Activated naive CD4-positive, alpha-beta T cell treated with anti-CD3 and anti-CD28 coated beads, Interleukin-2, amount 50 U/mL, for 16 hours (primary cell): ENCODE measurements around the gene KAZN.

Experiments
- DNase-seq: peaks from one replicate; pipeline ENCODE4 v3.0.0-alpha.2; 2020

Gene KAZN

DNA sequence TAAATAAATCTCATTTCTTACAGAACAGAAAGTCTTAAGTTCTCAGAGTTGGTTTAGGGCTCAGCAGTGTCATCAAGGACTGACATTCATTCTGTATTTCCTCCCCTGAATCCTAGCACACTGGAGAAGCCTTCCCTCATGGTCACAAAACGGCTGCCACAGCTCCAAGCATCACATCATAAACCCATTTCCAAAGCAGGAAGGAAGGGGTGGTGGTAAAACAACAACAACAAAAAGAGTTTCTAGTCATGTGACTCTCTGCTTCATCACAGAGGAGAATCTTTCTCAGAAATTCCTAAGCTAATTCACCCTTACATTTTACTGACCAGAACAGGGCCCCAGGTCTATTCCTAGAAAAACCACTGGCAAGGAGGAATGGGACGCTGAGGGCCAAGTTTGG, 210.3 kb downstream of the KAZN start:
- DNase-seq = no peak

DNA sequence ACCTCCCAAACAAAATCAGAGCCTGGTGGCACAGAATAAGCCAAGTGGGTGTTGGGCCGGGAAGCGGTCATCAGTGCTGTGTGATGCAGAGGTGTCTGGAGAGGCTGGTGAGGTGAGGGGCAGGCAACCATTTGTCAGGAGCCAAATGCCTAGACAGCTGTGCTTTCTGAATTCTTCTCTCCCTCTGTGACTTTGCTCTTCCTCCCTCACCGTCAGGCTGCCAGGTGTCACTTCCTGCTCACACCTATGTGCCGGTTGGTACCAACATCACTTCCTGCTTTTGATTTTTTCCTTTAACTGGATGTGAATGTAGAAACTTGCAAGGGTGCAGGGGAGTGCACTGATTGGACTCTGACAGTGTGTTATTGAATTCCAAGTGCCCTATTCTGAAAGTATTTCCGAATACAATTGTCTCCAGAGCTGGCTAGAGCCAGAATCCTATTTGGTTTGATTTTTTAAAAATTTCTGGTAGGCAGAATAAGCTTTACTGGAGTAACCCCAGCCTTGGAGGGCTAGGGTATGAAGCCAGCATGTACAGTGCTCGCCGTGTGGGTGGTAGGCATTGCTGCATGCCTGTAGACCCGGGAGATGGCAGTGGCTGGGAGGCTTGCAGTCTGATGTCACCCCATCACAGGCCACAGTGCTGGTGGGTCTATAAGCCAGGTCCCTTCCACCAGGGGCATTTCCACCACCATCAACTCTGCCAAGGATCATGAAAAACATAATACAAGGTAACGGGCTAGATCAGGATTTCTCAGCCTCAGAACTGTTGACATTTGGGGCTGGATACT, 210.9 kb downstream of the KAZN start:
- DNase-seq = no peak

DNA sequence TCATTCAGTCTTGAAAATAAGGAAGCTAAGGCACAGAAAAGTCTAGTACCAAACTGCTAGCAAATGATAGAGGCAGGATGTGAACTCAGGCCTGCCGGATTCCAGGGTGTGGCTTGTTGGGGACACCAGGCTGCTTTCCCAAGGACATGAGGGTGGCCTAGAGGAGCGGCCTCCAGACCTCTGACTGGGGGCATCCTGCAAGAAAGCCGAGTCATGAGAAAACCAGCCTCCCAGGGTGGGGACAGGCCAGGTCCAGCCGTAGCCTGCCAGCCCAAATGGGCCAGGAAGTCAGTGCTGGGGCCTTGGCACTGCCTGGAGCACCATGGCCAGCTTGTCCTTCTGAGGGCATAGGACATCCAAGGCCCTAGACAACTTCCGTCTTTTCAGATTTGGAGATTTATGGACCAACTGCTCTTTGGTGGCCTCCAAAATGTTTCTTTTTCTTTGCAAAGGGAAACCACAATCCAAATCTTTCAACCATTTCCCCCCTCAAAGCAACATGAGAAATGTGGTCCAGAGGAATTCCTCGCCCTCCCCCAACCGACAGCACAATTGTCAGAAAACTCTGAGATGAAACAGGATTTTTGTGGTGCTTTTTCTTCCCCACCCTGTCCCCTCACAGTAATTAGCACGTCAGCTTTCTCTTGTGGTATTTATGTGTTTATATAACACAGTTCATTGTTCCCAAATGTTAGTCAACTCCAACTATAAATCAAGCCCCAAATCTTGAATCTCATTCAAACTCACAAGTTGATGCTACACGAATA, 212.3 kb downstream of the KAZN start:
- no peak for DNase-seq

DNA sequence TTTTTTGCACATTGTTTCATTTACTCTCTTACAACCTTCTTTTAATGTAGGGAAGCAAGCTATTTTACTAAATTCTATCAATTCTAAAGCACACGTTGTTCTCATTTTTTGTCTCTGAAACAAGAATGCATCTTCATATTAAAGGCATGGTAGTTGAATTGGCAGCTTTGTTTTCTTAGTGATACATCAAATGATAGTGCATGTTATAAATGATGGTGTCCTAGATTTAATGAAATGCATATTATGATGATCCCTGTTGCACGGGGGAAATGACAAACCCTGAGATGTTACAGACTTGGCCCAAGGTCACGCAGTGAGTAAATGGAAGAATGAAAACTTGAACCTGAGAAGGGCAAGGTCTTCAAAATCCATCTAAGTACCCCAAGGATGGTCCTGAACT, 213.1 kb downstream of the KAZN start:
- DNase-seq = no peak

DNA sequence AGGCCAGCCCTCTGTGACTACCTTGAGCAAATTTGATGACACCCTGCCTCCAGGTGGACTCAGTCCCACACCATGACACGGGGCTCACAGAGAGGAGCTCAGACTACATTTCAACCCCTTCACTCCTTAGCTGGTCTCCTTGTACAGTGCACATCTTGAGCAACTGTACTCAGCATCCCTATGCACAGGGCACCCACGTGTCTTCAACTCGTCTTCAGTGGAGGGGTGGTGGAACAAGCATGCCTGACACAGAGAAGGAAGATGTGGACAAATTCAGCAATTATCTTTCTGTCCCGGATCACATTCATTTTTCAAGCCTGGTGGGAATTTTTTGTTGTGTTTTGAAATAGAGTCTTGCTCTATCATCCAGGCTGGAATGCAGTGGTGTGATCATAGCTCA, 213.7 kb downstream of the KAZN start:
- DNase-seq = no peak

DNA sequence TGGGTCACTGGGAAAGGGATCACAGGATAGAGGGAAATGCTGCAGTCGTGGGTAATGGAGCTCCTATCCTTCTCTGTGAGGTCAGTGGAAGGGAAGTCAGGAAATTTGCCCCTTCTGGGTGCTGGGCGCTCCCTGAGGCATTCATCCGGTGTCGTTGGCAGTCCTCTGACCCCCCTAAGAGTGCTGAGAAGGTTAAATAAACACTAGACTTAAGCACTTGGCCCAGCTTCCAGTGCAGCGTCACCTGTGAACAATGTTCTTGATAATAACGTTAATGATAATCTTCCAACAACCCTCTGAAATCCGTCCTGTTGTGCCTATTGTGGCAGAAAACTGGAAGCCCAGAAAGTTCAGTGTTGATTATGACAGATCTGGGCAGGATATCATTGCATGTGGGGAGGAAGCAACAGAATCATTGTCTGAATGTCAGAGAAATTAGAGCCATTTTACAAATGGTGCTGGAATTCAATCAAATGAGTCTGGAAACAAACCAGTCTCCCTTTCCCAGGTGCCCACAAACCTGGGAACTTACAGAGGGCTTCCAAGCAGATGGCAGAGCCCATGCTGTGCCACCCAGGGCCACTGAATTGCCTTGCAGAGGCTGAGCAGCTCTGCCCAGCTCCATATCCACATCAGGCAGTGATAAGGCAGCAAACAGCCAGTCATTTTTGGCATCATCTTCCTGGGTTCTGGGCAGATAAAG, 216.8 kb downstream of the KAZN start:
- DNase-seq = no peak

DNA sequence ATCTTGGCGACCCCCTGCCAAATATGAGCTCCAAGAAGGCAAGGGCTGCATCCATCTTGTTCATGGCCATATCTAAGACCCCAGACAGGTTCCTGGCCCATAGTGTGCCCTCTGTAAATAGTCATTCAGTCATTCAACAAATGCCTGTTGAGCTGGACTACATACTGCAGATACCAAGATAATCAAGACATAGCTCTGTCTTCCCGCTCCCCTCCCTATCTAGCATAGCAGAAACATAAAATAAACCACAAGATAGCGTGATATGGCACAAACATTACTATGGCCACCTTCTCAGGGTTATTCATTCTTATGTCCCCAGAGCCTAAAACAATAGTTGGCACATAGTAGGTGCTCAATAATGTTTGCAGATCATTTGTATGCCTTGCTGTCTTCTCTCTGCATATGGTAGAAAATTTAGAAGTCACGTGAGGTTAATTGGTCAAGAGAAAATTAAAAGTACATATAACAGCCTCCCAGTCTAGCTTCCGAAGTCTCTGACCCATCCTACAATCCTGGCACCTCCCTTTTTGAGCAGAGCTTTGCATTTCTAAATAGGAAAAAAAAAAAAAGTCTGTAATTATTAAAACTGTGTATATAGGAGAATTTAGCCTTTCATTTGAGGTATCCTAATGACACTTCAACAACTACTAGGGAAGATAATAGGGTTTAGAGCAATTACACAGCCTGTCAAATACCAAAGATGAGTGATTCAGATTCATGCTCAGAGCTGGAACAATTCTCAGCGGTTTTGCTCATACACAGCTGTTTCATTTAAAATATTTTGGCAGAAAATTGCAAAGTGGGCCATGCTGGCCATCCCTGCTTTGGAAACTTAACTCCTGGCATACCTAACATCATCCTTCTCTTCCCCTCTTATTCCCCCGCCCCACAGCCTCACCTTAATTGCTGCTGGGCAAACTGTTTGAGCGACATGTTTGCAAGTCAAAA, 219.0 kb downstream of the KAZN start:
- DNase-seq = no peak

DNA sequence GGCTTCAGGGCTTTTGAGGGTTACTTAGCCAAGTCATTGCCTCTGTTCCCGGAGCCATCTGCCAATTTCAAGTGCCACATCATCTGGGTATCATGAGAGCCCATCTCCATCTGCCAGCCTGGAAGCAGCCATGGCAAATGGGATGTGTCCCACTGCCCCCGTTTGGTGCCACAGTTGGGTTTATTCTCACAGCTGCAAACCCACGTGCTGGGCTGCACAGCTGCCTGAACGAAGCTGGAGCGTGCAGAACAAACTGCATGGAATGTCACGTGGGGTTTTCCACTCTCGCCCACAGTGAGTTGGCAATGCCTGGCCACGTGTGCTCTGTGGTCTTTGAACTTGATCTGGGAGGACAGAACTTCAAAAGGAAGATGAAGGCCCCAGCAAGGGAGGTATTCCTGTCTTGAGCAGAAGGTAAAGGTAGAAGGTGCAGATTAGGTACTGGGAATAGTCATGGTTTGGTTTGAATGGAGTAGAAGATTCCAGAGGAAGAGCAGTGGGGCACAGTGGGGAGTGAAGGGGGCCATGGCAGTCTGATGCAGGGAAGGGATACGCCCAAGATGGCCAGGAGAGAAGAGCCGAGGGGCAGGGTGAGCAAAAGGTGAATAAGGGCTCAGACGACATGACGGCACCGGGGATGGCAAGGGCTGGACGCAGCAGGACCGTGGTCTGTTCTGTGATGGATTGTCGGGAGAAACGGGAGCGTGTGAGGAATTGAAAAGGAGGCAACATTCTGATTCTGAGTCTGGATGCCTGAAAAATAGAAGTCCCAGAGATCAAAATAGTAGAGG, 222.0 kb downstream of the KAZN start:
- no peak for DNase-seq

DNA sequence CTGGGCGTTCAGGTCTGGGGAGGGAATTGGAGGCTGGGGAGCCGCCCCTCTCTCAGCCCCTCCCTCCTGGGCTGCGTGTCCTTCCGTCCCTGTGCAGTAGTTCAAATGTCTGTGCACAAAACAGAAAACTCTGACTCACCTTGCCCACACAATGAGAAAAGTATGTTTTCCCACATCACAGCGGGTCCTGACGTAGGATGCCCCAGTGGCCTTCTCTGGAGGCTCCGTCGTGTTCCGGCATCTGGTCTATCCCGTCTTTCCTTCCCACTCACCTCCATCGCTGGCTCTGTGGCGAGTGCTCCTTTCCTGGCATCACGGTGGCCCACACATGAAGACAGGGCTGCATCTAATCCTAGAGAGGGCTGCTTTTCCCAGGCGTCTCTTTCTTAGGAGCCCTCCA, 224.0 kb downstream of the KAZN start:
- no peak for DNase-seq

DNA sequence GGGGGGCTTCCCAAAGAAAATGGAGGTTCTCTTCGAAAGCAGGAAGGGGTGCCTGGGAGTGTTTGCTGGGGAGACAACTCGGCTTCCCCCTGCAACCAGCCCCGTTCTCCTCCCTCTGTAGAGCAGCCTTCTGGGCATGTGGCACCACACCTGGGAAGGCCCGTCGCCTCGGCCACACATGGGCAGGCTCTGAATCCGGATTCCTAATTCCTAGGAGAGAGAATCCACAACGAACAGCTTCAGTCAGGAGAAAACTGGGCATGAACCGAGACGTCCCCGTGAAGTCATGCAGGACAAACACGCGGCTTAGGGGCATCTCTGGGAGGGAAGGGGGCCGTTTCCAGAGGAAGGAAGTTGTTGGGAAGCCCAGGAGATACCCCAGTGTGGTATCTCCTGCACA, 224.5 kb downstream of the KAZN start:
- DNase-seq = no peak

DNA sequence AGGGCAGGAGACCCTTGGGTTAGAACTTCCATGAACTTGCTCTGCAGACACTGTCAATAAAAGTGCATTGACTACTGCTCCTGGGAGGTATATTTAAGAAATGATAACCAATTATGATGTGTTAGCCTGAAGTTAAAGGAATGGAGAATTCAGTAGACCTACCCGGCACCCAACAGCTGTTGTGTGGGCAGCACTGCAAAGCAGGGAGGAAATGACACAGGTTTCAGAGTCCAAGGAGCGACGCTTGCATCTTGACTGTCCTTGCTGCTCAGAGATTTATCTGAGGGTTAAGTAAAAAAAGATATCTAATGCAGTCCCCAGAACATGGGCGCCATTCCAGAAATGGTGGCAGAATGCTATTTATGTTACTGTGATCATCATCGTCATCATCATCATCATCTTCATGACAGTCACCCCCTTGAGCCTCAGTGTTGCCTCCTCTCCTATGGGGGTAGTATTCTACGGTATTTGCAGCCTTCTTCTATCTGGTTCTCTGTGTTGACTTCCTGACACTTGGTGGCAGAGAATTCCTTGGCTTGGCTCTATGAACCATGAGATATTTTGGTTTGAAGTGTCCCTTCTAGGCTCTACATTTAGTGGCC, 225.9 kb downstream of the KAZN start:
- DNase-seq = no peak

DNA sequence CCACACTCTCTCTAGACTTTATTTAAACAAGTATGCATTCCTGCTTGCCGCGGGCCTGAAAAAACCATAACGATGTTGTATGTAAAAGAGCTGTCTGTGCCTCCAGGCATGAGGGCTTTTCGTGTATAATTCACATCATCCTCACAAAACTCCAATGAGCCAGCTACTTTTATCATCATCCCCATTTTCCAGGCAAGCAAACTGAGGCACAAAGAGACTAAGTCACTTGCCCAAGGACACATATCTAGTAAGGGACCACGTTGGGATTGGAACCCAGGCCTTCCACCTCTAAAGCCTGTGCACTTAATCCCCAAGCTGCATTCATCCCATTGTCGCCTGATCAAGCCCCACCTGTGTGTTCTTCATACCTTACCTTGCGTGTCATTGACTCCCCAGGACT, 226.9 kb downstream of the KAZN start:
- no peak for DNase-seq

DNA sequence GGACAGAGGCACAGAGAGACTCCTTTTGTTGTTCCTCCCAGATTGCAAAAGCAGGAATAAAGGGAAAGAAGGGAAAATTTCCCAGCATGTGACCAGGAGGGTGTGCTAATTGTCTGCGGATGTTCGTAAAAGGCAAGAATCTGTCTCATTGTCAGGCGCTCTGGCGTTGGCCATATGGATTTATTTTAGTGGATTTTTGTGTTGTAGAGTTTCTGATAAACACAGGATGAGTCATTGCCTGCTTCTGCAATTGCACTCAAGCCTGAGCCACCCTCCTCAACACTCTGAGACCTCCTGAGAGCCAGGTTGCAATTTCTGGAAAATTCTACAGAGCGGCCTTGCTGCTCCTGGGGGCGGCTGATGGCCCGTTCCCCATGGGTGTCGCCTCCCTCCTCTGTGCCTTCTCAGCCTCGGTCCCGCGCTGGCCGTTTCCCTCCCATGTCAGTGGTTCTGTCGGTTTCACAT, 227.7 kb downstream of the KAZN start:
- no peak for DNase-seq

DNA sequence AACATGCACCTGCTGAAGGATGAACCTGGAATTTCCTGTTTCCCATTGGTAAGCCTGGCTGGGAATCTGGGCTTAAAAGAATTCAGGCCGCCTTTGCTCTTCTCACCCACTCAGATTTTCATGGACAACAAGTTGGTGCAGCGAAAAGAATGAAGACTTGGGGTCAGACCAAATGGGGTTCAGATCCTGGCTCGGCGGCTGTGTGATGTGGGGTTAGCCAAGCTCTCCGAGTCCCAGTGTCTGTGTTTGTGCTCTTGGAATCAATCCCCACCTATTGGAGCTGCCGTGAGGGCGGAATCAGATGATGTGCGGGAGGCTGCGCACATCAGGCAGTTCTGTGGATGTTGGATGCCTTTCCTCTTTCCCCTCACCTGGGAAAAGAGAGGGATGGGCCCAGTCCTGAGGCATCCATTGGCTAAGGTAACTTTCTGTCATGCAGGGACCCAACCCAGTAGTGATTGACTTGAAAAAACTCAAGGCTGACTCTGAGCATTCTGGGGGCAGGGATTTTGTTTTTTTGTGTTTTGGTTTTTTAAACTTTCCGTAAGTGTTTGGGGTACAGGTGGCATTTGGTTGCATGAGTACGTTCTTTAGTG, 228.3 kb downstream of the KAZN start:
- no peak for DNase-seq

DNA sequence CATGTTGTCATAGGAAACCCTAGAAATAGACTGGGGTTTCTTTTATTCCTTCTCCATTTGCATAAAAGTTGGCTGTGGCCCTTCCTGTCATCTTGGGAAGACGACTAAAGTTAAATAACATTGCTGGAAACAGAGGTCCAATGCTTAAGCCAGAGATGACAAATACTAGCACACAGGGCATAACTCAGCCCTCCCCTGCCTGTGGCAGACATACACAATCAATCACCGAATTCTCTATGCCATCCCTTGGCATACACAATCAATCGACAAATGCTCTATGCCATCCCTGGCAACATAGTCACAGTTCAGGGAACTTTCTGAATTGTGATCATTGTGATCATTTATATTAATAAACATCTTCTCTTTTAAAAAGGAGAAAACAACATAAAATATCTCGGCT, 229.4 kb downstream of the KAZN start:
- no peak for DNase-seq

DNA sequence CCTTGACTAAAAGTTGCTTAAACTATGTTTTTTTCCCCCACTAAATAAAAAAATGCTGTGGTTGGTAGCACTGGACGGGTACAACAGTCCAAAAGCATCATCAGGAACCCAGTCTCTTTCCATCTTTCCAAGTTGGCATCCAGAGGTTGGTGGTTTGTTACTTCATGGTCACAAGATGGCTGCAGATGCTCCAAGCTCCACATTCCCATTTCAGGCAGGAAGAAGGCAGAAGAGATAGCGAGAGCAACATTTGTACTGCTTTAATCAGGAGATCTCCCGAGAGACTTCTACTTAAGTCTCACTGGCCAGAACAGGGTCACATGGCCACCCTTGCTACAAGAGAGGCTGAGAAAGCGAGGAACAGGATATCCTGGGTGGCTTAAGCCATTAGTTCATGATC, 230.2 kb downstream of the KAZN start:
- no peak for DNase-seq

DNA sequence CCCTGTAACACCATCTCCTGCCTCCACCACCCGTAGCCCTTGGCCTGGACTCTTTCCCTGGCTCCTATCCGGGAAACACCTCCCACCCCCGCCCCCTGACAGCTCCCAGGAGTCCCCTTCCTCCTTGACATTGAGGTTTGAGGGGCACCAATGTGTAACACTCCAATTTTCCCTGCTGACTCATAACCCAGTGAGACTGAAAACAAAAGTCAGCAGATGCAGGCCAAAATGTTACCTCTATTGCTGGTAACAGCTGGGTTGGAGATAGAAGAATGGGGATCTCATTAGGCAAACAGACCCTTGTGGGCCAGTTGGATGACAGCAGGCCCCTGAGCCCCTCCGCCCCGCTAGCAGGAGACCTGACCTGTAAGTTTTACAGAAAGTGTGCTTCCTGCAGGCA, 237.2 kb downstream of the KAZN start:
- DNase-seq = no peak

DNA sequence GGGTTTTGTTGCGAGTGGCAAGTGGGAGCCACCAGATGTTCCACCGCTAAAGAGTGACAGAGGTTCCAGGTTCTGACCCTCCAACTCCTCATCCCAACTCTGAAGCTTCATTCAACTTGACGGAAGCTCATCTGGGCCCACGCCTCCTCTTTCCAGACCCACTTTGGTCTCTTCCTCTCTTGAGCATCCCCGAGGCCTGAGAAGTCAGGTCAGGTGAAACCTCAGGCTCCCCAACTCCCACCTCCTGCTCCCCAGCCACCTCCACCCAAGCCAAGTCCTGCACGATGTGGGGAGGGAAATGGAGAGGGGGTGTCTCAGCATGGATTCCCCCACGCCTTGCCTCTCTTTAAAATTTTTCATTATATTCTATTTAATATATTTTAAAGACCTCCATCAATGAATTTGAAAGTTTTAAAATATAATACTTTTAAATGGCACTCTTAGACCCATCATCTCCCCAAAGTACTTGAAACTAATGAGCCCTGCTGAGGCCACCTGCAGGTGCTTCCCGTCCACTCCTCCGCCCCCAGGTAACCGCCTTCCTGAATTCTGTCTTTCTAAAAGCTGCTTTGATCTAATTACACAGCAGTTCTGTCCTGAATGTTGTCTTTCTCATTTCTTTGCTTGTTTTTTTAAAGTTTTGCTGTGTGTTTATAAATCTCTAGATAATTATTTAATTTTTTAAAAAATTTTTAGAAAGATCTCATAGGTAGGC, 238.1 kb downstream of the KAZN start:
- DNase-seq = no peak

DNA sequence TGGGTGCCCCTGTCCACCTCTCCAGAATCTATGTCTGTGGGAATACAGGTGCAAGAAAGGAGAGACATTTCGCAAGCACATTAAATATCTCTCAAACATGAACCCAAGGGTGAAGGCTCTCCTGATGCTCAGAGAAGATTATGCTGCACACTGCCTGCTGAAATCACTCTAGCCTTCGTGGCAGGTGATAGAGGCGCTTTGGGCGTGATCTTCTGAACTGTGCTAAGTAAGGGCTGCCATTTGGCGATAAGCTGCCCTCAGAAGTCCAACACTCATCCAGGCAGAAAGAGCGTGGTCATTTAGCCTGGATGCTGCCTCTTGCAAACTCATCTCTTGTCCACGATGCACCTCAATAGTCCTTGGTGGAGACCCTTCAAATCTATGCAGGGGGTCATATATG, 241.9 kb downstream of the KAZN start:
- no peak for DNase-seq

DNA sequence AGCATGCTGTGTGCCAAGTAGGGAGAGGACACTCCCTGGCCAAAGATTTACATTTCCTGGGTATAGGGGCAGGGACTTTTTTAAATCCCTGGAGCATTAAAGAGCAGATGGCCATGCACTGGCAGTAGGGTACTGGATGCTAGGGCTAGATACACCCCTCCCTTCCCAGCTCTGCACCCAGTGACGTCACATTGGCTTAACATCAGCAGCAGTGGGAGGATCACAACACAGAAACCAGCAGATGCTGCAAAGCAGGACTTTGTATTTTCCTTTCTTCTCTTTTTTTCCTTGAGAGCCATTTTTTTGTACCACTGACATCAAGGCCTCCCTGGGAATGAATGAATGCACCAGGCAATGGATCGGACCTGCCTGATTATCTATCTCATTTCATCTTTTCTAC, 243.0 kb downstream of the KAZN start:
- no peak for DNase-seq
